ENCODE results near the gene RAB3IL1.
"Not testable (repeated sequence)": the region's sequence is repeated elsewhere in the genome, so short reads cannot be mapped to it uniquely, and the experiment has no call there.

RAB3IL1 gene

GRCh38 chr11:61917334-61918109, at the start of gene RAB3IL1:
RAB3IL1 (minus strand) TSS chr11:61917566; CDS start chr11:61917367, 199 bp downstream.
- FAIRE-seq (no peak), DNase-seq (ENCODE audit: low spot score) (no peak)

- DNase-seq (ENCODE audit: low spot score) = no peak
- no peak for FAIRE-seq
Measured at GRCh38 chr11:61966734-61967115, 49.4 kb upstream of the RAB3IL1 start.

- FAIRE-seq; DNase-seq (ENCODE audit: low spot score): not testable (repeated sequence)
Measured at GRCh38 chr11:61964666-61965271, 47.4 kb upstream of the RAB3IL1 start.

GRCh38 chr11:61964058-61964665, 46.8 kb upstream of the RAB3IL1 start:
- FAIRE-seq = no peak
- no peak for DNase-seq (ENCODE audit: low spot score)

GRCh38 chr11:61963282-61964057, 46.1 kb upstream of the RAB3IL1 start:
- FAIRE-seq (no peak), DNase-seq (ENCODE audit: low spot score) (no peak)

GRCh38 chr11:61963016-61963281, 45.6 kb upstream of the RAB3IL1 start:
- peak; percentile 28 for DNase-seq (ENCODE audit: low spot score)
- FAIRE-seq = no peak

GRCh38 chr11:61962213-61963015, 45.0 kb upstream of the RAB3IL1 start:
- DNase-seq (ENCODE audit: low spot score) (peak; percentile 8), FAIRE-seq (no peak)

GRCh38 chr11:61961570-61962212, 44.3 kb upstream of the RAB3IL1 start:
- DNase-seq (ENCODE audit: low spot score) = peak; percentile 94

GRCh38 chr11:61960532-61960931, 43.2 kb upstream of the RAB3IL1 start:
- DNase-seq (ENCODE audit: low spot score) (no peak), FAIRE-seq (no peak)

More at GRCh38 chr11:61961570-61962212, 44.3 kb upstream of the RAB3IL1 start:
- FAIRE-seq = peak; percentile 75

- DNase-seq (ENCODE audit: low spot score) = no peak
Measured at GRCh38 chr11:61959678-61960077, 42.3 kb upstream of the RAB3IL1 start.

GRCh38 chr11:61959114-61959513, 41.7 kb upstream of the RAB3IL1 start:
- no peak for DNase-seq (ENCODE audit: low spot score)
- FAIRE-seq = no peak

More at GRCh38 chr11:61959678-61960077, 42.3 kb upstream of the RAB3IL1 start:
- no peak for FAIRE-seq

- FAIRE-seq = no peak
Measured at GRCh38 chr11:61958590-61958989, 41.2 kb upstream of the RAB3IL1 start.

GRCh38 chr11:61957021-61957770, 39.8 kb upstream of the RAB3IL1 start:
- DNase-seq (ENCODE audit: low spot score) (no peak), FAIRE-seq (no peak)

More at GRCh38 chr11:61958590-61958989, 41.2 kb upstream of the RAB3IL1 start:
- no peak for DNase-seq (ENCODE audit: low spot score)

GRCh38 chr11:61956191-61957020, 39.0 kb upstream of the RAB3IL1 start:
- FAIRE-seq (no peak), DNase-seq (ENCODE audit: low spot score) (no peak)

GRCh38 chr11:61955422-61956135, 38.2 kb upstream of the RAB3IL1 start:
- DNase-seq (ENCODE audit: low spot score) (no peak), FAIRE-seq (no peak)

GRCh38 chr11:61954851-61955421, 37.6 kb upstream of the RAB3IL1 start:
- DNase-seq (ENCODE audit: low spot score) (no peak), FAIRE-seq (no peak)

GRCh38 chr11:61954106-61954850, 36.9 kb upstream of the RAB3IL1 start:
- FAIRE-seq (no peak), DNase-seq (ENCODE audit: low spot score) (peak; percentile 19)

Measured in RCC 7860 (cell line).